ENCODE results near the gene SMPD2. TPM values are rescaled to one million over a fixed set of nuclear protein-coding genes. Genes with fewer than 3 reads are reported as not detected.

SMPD2 gene
- total RNA-seq, 1 experiment from 2014 or later = 14.1 TPM

- no peak for DNase-seq
Observed at GRCh38 chr6:109488001-109488400, 47.5 kb downstream of the SMPD2 start.

GRCh38 chr6:109490713-109491112 is 50.2 kb downstream of the SMPD2 start:
- H3K4me2 ChIP-seq (ENCODE audit: low read depth, low read length, poor library complexity, severe bottlenecking) = no peak overlapping the region
- H3K27me3 ChIP-seq (ENCODE audit: low read length) = no peaks in the 10 kb centered on the region
- H3K9me3 ChIP-seq (ENCODE audit: low read length) = no peaks in the 10 kb centered on the region
- no peak overlapping the region for H3K4me3 ChIP-seq (ENCODE audit: low read length)
- H3K4me1 ChIP-seq (ENCODE audit: low read length) = peaks cover 33% of the 10 kb centered on the region
- no peaks in the 10 kb centered on the region for H4K20me1 ChIP-seq (ENCODE audit: insufficient read depth, low read depth, low read length)
- no peaks in the 10 kb centered on the region for H3K9me2 ChIP-seq (replicated peaks; ENCODE audit: insufficient read depth, low read length)
- H3K27ac ChIP-seq (ENCODE audit: low read length) = no peak overlapping the region
- no peak for DNase-seq
- H3K9ac ChIP-seq (ENCODE audit: low read length) = no peak overlapping the region
- H2AFZ ChIP-seq (ENCODE audit: low read length) = 0 out of 2 replicates have a peak overlapping the region, but pooled peaks have one; percentile 62
- H3K79me2 ChIP-seq (ENCODE audit: low read length) = no peaks in the 10 kb centered on the region
- H3K36me3 ChIP-seq (ENCODE audit: insufficient read depth, low read length) = no peaks in the 10 kb centered on the region

More at GRCh38 chr6:109488001-109488400, 47.5 kb downstream of the SMPD2 start:
- no peaks in the 10 kb centered on the region for H3K36me3 ChIP-seq (ENCODE audit: insufficient read depth, low read length)
- no peaks in the 10 kb centered on the region for H4K20me1 ChIP-seq (ENCODE audit: insufficient read depth, low read depth, low read length)
- no peaks in the 10 kb centered on the region for H3K79me2 ChIP-seq (ENCODE audit: low read length)
- H3K9ac ChIP-seq (ENCODE audit: low read length) = no peak overlapping the region
- H2AFZ ChIP-seq (ENCODE audit: low read length) = no peak overlapping the region
- H3K27me3 ChIP-seq (ENCODE audit: low read length) = no peaks in the 10 kb centered on the region
- H3K27ac ChIP-seq (ENCODE audit: low read length) = no peak overlapping the region
- no peaks in the 10 kb centered on the region for H3K9me2 ChIP-seq (replicated peaks; ENCODE audit: insufficient read depth, low read length)
- H3K4me3 ChIP-seq (ENCODE audit: low read length) = no peak overlapping the region
- peaks cover 31% of the 10 kb centered on the region for H3K4me1 ChIP-seq (ENCODE audit: low read length)
- H3K4me2 ChIP-seq (ENCODE audit: low read depth, low read length, poor library complexity, severe bottlenecking) = no peak overlapping the region
- H3K9me3 ChIP-seq (ENCODE audit: low read length) = no peaks in the 10 kb centered on the region

GRCh38 chr6:109491207-109491938 is 50.8 kb downstream of the SMPD2 start:
- Histone ChIP-seq H3K4me1 (ENCODE audit: low read length) (peaks cover 33% of the 10 kb centered on the region), H3K9me2 (replicated peaks; ENCODE audit: insufficient read depth, low read length) (no peaks in the 10 kb centered on the region), H3K27me3 (ENCODE audit: low read length) (no peaks in the 10 kb centered on the region), H4K20me1 (ENCODE audit: insufficient read depth, low read depth, low read length) (no peaks in the 10 kb centered on the region), H3K9ac (ENCODE audit: low read length) (no peak overlapping the region), H3K27ac (ENCODE audit: low read length) (no peak overlapping the region), H3K4me3 (ENCODE audit: low read length) (no peak overlapping the region), H2AFZ (ENCODE audit: low read length) (peak overlapping the region; percentile 69; the same call in 1 of the 2 replicates), H3K9me3 (ENCODE audit: low read length) (no peaks in the 10 kb centered on the region), H3K36me3 (ENCODE audit: insufficient read depth, low read length) (no peaks in the 10 kb centered on the region), H3K79me2 (ENCODE audit: low read length) (no peaks in the 10 kb centered on the region), H3K4me2 (ENCODE audit: low read depth, low read length, poor library complexity, severe bottlenecking) (peak overlapping the region; percentile 8)
- DNase-seq = peak; percentile 48

Other genes starting within 250 kb of the SMPD2 start
- gene CD164, start 58.3 kb upstream of the SMPD2 start, total RNA-seq (2014; rRNA removed; shearing (Covaris generic); ENCODE audit: low replicate concordance) = 83.0 and 175 TPM in 2 replicates
- gene PPIL6, start 96 bp upstream of the SMPD2 start, total RNA-seq (2014; rRNA removed; shearing (Covaris generic); ENCODE audit: low replicate concordance) = 0.54 TPM in 1 of 2 replicates, not detected in the other
- gene MICAL1, start 15.0 kb downstream of the SMPD2 start, total RNA-seq (2014; rRNA removed; shearing (Covaris generic); ENCODE audit: low replicate concordance) = 59.4 and 71.6 TPM in 2 replicates
- 10.4 and 18.5 TPM in 2 replicates for gene ZBTB24, start 42.5 kb downstream of the SMPD2 start, total RNA-seq (2014; rRNA removed; shearing (Covaris generic); ENCODE audit: low replicate concordance)